HUDEP-2 (cell line): ENCODE data around the gene STIP1.
A peak's percentile ranks its signal among the peaks of the same experiment; 100 is the strongest.

Source experiments
- DNase-seq, 76 experiments: peaks; one replicate each; lab custom pipeline; 2025; ENCODE audit not compliant: unreplicated experiment in 76 of 76; lab: John Stamatoyannopoulos, UW

STIP1 gene

DNA sequence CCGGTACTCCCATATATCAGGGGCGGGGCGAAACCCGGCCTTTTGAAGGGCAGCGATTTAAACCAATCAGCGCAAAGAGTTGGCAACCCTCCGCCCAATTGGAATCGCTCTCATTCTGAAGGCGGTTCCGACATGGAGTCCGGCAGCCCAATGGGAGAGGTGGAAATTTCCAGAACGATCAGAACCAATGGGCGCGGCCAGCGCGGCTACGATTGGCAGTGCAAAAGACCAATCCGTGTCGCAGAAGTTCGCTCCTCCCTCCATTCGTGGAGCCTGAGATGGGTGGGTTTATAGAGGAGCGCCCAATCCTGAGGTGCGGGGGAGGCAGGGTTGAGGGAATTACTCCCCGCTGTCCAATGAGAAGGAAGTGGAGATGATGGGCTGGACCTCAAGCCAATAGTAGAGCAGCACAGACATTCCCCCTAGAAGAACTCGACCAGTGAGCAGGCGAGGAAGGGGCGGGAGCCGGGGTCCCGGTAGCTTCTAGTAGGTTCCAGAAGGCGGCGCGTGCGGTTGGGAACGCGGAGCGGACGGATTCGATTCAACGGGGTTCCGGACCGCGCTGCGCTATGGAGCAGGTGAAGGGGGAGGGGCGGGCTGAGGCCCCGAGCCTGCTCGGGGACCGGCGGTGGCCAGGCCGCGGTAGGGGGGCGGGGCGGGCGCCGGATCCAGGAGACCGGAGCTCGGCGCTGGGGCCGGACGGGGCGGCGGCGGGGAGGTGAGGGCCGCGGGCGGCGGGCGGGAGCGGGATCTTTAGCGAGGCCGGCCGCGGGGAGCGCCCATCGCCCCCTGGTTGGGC, at the start of gene STIP1:
STIP1 (plus strand) TSS at position 479 of the 799 bp plus-strand sequence; CDS start at position 570, 91 bp downstream.
- peak in 75 of 76 experiments; percentile 91 to 100 (median 99) for DNase-seq

- DNase-seq = no peak
Measured at GRCh38 chr11:64136765-64137441, 49.1 kb upstream of the STIP1 start.

- DNase-seq = no peak
Measured at GRCh38 chr11:64138398-64138797, 47.6 kb upstream of the STIP1 start.

GRCh38 chr11:64139049-64139448, 46.9 kb upstream of the STIP1 start:
- no peak for DNase-seq

DNA sequence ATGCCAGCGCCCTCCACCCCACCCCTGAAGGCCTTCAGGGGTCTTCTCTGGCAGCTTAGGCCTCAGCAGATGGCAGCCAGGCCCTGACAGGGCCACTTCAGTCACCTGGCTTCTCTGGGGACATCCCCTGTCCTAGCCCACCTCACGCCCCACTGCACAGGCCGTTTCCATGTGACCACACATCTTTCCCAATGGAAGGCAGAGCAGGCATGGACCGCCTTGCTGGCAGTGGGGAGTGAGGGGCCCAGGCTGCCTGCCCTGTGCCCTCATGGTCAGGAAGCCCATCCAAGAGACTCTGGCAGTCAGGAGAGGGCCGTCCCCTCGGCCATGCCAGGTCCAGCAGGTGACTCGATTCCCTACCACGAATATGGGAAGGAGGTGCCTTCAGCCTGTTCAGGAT, 45.9 kb upstream of the STIP1 start:
- DNase-seq = no peak

DNA sequence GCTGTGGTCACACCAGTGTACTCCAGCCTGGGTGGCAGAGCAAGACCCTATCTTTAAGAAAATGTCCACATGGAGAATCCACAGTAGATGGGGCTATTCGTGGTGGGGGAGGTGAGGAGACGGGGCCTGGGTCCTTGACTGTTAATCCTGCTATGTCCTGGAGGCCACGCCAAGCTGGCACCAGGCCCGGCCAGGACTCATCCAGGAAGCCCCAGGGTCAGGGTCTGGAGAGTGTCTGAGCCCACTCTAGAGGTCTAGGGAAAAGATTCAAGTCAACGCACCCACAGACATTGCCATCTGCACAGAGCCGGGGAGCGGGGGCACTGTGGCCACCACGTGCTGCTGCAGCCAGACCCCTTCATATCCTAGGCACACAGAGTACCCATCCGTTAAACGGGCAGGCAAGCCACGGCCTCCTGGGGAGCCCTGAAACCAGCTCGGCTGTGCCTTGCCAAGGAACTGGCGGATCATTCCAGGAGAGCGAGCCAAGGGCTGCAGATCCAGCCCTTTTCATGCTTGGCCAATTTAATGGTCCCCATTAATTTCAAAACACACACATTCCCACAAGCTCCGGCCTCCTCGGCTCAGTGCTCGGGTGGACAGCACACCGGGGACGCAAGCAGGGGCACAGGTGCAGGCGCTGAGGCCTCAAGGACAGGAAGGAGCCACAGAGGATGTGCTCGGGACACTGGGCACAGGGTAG, 44.7 kb upstream of the STIP1 start:
- no peak for DNase-seq

- DNase-seq = no peak
Measured at GRCh38 chr11:64144587-64145472, 41.1 kb upstream of the STIP1 start.

- peak in 58 of 76 experiments; percentile 6 to 70 (median 42) for DNase-seq
Measured at GRCh38 chr11:64146036-64146955, 39.7 kb upstream of the STIP1 start.

- DNase-seq = peak in 45 of 76 experiments; percentile 1 to 59 (median 29)
Measured at GRCh38 chr11:64148226-64148916, 37.6 kb upstream of the STIP1 start.

DNA sequence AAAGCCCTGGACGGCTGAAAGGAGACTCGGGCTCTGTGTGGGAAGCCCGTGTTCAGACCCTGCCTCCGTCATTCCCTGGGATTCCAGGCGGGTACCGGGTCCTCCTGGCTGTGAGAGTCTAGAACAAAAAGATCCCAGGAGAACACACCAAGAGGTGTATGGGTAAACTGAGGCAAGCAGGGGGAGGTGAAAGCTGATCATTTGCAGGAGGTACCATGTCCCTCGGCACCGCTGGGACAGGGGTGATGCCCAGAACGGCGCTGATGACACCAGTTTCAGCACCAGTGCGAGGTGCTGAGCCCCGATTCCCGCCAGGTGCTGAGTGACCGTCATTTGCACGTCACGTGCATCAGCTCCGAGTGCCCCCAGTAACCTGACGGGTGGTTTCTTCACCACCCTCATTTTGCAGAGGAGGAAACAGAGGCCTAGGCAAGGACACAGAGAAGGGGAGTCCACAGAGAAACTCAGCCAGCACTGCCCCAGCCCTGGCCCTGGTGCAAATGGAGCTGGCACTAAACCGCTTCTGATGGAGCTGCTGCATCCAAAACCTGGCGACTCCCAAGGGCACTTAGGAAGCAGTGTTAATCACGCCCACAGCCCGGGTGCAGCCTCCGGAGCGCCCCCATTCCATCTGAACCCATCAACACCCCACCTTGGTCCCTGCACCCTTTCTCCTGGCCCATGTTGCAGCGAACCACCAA, 36.9 kb upstream of the STIP1 start:
- no peak for DNase-seq

DNA sequence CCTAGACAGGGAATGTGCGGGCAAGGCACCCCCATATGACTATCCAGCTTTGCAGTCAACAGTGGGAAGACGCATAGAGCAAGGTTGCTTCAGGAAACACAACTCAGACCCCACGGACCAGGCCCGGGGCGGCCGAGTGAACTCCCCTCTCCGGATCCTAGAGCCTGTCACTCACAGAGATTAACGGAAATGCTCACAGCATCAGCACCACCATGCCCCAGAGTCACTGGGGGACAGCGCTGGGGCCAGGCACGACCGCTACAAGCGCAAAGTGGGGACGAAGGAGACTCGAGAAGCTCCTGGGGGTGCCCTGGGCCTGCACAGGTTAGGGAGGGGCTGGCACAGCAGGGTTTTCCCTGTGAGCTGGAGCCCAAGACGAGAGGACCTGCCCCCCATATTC, 35.9 kb upstream of the STIP1 start:
- DNase-seq = no peak

DNA sequence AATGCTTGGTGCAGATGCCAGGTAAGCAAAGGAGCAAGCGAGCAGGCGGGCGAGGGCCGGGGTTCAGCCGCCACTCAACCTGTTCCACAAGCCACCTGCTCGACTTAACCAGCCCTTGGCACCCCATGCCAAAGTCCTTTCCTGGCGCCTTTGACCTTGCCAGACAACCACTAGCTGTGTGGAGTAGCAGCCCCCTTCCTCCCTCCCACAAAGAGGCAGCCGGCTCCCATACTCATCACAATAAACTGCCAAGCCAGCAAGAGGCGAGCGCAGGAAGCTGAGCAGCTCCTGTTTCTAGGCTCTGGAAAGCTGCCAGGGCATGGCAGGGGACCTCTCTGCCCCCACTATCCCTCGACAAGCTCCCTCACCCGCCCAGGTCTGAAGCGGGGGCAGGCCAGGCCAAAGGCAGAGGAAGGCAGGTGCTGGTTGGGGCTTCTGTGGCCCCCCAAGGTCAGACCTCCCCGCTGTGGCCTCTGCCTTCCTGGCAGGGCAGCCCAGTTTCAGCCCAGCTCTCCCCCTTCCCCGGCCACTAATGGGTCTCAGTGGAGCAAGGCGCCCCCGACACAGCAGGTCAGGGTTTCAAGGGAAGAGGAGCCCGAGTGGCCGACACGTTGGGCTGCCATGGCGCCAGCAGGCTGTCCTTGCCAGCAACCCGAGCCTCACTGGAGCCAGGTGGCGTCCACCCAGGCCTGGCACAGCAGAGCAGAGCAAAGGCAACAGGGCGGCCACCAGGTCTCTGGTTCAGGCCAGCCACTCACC, 35.3 kb upstream of the STIP1 start:
- no peak for DNase-seq

GRCh38 chr11:64151337-64151736, 34.6 kb upstream of the STIP1 start:
- DNase-seq = no peak

DNA sequence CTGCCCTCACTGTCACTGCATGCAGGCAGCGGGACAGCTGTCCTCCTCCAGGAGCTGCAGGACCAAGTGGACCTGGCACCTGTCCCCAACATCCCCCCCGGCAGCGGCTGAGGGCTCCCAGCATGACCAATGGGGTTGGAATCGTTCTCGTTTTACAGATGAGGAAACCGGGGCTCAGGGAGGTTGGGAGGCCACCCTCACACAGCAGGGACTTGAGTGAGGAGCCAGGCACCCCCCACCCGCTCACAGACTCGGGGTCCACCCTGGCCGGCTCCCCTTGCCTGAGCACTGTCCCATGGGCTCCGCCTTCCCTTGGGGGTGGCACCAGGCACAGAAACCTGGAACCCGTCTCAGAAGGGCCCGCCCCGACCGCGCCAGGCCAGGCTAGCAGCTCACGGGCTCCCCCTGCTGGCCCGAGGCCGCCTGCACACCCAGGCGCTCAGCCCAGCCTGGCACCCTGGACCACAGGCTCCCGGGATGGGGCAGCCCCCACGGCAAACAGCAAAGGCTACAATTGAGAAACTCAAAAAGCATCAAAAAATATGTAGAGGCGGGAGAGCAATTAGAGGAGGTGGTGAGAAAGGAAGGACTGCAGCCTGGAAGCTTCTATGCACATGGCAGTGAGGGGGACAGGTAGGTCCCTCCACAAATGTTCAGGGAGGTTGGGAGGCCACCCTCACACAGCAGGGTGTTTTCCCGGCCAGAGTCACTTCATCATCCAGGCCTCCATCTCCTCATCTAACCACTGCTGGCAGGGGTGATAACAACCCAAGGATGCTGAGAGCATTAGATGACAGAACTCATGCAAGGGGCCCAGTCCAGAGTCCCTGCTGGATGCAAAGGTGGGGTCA, 32.9 kb upstream of the STIP1 start:
- peak in 54 of 76 experiments; percentile 1 to 72 (median 42) for DNase-seq

GRCh38 chr11:64153812-64154211, 32.2 kb upstream of the STIP1 start:
- no peak for DNase-seq

GRCh38 chr11:64156235-64157011, 29.5 kb upstream of the STIP1 start:
- no peak for DNase-seq
